Ascending aorta (tissue), 2 donors: ENCODE measurements around the gene APCDD1L. TPM values are rescaled to one million over a fixed set of nuclear protein-coding genes. Genes with fewer than 3 reads are reported as not detected.

Experiments used
- DNase-seq, 2 donors: peaks; one replicate each; pipeline ENCODE4 v3.0.0-alpha.2; 2019; ENCODE audit warnings: low spot score in 2 of 2
- H3K27ac ChIP-seq, 2 donors: fragments of 200-600 bp; sonication (generic); one replicate each; pipeline ENCODE4 v1.5.1; 2016 to 2017; ENCODE audit warnings: mild to moderate bottlenecking in 1 of 2
- H3K27me3 ChIP-seq: fragments of 200-600 bp; sonication (generic); one replicate; pipeline ENCODE4 v1.5.1; 2017
- H3K36me3 ChIP-seq, 2 donors: fragments of 200-600 bp; sonication (generic); one replicate each; pipeline ENCODE4 v1.5.1; 2016
- H3K4me1 ChIP-seq, 2 donors: fragments of 200-600 bp; sonication (generic); one replicate each; pipeline ENCODE4 v1.5.1; 2016 to 2017; ENCODE audit warnings: mild to moderate bottlenecking in 1 of 2
- H3K4me3 ChIP-seq, 2 donors: fragments of 200-600 bp; sonication (generic); one replicate each; pipeline ENCODE4 v1.5.1; 2016 to 2017; ENCODE audit warnings: mild to moderate bottlenecking in 1 of 2
- H3K9me3 ChIP-seq, 2 donors: fragments of 200-600 bp; sonication (generic); one replicate each; pipeline ENCODE4 v1.5.1; 2016
- CTCF ChIP-seq, 3 experiments: fragments of 200-600 bp in 2 of 3; fragments of 450-650 bp in 1 of 3; sonication (generic) in 2 of 3; IDR thresholded peaks; one replicate each; pipeline ENCODE4 v1.5.1; 2016 to 2019; ENCODE audit warnings: antibody characterized with exemption in 3 of 3, mild to moderate bottlenecking in 1 of 3, moderate library complexity in 1 of 3
- intact Hi-C: fragments of 100-400 bp; cut with DNase I; formaldehyde crosslinking; loops from one replicate; pipeline ENCODE4 v1.15.1; 2023
- total RNA-seq: library from RNA; depleted of rRNA; stranded (reverse); fragments of >200 nt; gene quantifications from one replicate; pipeline ENCODE4 v1.1.0, GENCODE V29; 2016

The APCDD1L gene
- total RNA-seq, 1 donor from 2014 or later, result 2.1 TPM

DNA sequence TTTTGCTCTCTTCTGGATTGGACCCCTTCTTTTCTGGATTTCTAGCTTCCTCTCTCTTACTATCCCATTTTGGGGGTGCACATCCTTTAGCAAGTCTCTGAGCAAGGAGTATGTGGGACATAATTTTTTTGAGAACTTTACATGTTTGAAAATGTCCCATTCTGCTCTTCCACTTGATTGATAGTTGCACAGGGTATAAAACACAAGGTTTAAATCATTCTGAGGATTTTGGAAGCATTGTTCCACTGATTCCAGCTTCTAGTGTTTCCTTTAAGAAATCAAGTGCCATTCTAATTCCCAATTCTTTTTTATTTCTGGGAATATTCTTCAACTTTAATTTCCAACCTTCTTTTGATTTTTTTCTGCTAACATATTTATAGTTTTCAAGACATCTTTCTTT, 60.7 kb downstream of the APCDD1L start:
- Histone ChIP-seq H3K9me3 (no peaks in the 10 kb centered on the region), H3K4me3 (no peak overlapping the region), H3K36me3 (peaks cover 0 to 9% of the 10 kb centered on the region in 2 donors), H3K27ac (no peak overlapping the region), H3K27me3 (no peaks in the 10 kb centered on the region), H3K4me1 (no peaks in the 10 kb centered on the region)
- TF ChIP-seq CTCF (IDR thresholded peaks at IDR 0.05), result no peak
- intact Hi-C loops, result no loop called here
- DNase-seq, result no peak

DNA sequence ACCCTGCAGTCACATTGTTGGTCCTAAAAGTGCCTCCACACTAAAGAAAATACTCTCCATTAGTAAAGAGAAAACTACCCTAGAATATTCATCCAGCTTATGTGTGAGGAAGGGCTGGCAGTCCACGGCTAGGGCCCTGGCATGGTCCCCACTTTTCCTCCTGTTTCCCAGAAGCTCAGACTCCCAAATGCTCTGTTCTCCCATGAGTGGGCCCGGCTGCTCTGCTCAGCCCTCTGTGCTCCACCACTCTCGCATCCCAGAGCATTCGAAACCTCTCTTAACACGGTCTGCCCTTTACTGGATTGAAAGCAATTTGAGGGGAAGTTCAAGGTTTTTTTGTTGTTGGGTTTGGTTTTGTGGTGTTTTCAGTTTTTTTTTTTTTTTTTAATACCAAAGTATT, 61.8 kb downstream of the APCDD1L start:
- Histone ChIP-seq H3K27ac (no peak overlapping the region), H3K4me3 (no peak overlapping the region), H3K27me3 (no peaks in the 10 kb centered on the region), H3K4me1 (no peaks in the 10 kb centered on the region), H3K36me3 (peaks cover 0 to 20% of the 10 kb centered on the region in 2 donors), H3K9me3 (no peaks in the 10 kb centered on the region)
- no peak for TF ChIP-seq CTCF (IDR thresholded peaks at IDR 0.05)
- intact Hi-C loops, result no loop called here
- no peak for DNase-seq

DNA sequence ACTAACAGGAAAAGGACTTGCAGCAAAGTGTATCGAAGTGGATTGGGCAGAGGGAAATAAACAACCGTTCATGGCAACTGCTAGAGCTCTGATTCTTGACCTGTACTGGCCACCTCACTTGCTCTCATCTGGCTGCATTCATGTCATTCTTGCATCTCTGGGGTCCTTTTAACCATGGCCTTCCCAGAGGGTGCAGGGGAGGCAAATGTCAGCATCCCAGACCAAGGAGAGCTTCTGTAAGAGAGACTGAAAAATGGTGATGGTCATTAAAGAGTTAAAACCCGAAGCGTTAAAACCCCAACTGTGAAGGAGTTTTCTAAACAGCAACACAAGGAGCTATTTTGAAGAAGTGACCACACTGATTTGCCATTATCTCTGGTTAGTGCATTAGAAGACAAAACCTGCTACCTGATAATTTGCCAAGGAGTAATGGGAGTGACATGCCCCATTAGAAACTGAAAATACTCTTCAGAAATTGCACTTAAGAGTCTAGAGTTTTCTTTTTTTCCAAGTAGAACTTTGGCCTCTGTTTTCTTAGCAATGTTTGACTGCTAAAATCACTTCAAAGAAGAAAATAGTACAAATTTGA, 62.4 kb downstream of the APCDD1L start:
- H3K27ac ChIP-seq, result no peak overlapping the region
- DNase-seq, result no peak
- no peaks in the 10 kb centered on the region for H3K4me1 ChIP-seq
- no peaks in the 10 kb centered on the region for H3K9me3 ChIP-seq
- intact Hi-C loops, result no loop called here
- H3K4me3 ChIP-seq, result no peak overlapping the region
- TF ChIP-seq CTCF (IDR thresholded peaks at IDR 0.05), result no peak
- peaks cover 0 to 18% of the 10 kb centered on the region in 2 donors for H3K36me3 ChIP-seq
- no peaks in the 10 kb centered on the region for H3K27me3 ChIP-seq

DNA sequence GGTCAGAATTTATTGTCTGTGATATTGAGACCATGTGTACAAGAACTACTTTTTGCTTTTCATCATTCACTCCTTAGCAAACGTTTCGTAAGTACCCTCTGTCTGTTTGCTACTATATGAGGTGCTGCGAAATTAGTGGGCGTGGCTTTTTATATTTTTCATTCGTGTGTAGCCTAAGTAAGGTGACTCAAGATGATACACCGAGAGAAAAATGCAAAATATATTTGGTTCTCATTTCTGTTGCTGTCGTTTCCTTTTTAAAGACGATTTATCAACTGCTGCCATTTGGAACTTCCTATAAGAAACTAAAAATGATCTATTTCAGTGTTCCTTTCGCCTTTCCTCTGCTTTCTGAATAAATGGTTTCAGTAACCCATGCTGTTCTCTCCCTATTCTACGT, 64.9 kb downstream of the APCDD1L start:
- TF ChIP-seq CTCF (IDR thresholded peaks at IDR 0.05), result no peak
- Histone ChIP-seq H3K36me3 (peaks cover under 1 to 22% of the 10 kb centered on the region in 2 donors), H3K27ac (no peak overlapping the region), H3K4me3 (no peak overlapping the region), H3K9me3 (no peaks in the 10 kb centered on the region), H3K4me1 (no peaks in the 10 kb centered on the region), H3K27me3 (no peaks in the 10 kb centered on the region)
- no peak for DNase-seq
- intact Hi-C loops, result no loop called here

GRCh38 chr20:58449681-58450221, 65.4 kb downstream of the APCDD1L start:
- Histone ChIP-seq H3K9me3 (no peaks in the 10 kb centered on the region), H3K36me3 (peaks cover 5 to 27% of the 10 kb centered on the region in 2 donors), H3K4me1 (no peaks in the 10 kb centered on the region), H3K4me3 (no peak overlapping the region), H3K27me3 (no peaks in the 10 kb centered on the region), H3K27ac (no peak overlapping the region)
- no peak for TF ChIP-seq CTCF (IDR thresholded peaks at IDR 0.05)
- no peak for DNase-seq
- intact Hi-C loops, result loop anchor here (10.0 kb wide), 1 partner anchor 215 kb away; no protein-coding TSS in a partner anchor
